Large intestine (tissue), 3 donors: ENCODE data around the gene RPL7L1. TPM values are rescaled to one million over a fixed set of nuclear protein-coding genes. Genes with fewer than 3 reads are reported as not detected.
A peak's percentile ranks its signal among the peaks of the same experiment; 100 is the strongest.

ENCODE experiments used
- DNase-seq, 2 donors: peaks; one replicate each; pipeline versions ENCODE4 v3.0.0 to v3.0.0-alpha.2; 2013
- H3K27ac ChIP-seq: one replicate; pipeline ENCODE4 v1.5.1; 2013; ENCODE audit warnings: low read length
- H3K27me3 ChIP-seq: 2 replicates; pipeline ENCODE4 v1.6.1; 2013; ENCODE audit warnings: low read length; ENCODE audit not compliant: control insufficient read depth, insufficient read depth
- H3K36me3 ChIP-seq: 2 replicates; pipeline ENCODE4 v1.6.1; 2013; ENCODE audit warnings: low read length; ENCODE audit not compliant: control insufficient read depth, insufficient read depth
- H3K4me1 ChIP-seq: one replicate; pipeline ENCODE4 v1.6.1; 2013; ENCODE audit warnings: low read length; ENCODE audit not compliant: control insufficient read depth, insufficient read depth
- H3K4me3 ChIP-seq: one replicate; pipeline ENCODE4 v1.5.1; 2013; ENCODE audit warnings: low read length
- H3K9me3 ChIP-seq: one replicate; pipeline ENCODE4 v1.6.1; 2013; ENCODE audit warnings: mild to moderate bottlenecking, low read depth, low read length, moderate library complexity; ENCODE audit not compliant: control insufficient read depth
- WGBS: methylation state at CpG from one replicate; pipeline ENCODE4 v1.1.5; 2013; ENCODE audit warnings: low lambda C conversion rate; ENCODE audit not compliant: insufficient coverage; 5-methylcytosine and 5-hydroxymethylcytosine counted together
- polyA plus RNA-seq: library from polyadenylated mRNA; unstranded; fragments of 120-200 nt; gene quantifications from one replicate; pipeline ENCODE4 v1.2.1, GENCODE V29; 2013

The RPL7L1 gene
- polyA plus RNA-seq, 1 donor, result 90.6 TPM

- no CpG with 5 or more reads among the region's 5 CpGs for WGBS
- no peak overlapping the region for H3K4me3 ChIP-seq
- no peaks in the 10 kb centered on the region for H3K36me3 ChIP-seq
- no peak overlapping the region for H3K27ac ChIP-seq
- H3K4me1 ChIP-seq, result peaks cover 17% of the 10 kb centered on the region
- no peaks in the 10 kb centered on the region for H3K27me3 ChIP-seq
- H3K9me3 ChIP-seq, result no peaks in the 10 kb centered on the region
- DNase-seq, result no peak
Observed at GRCh38 chr6:42907336-42907735, 27.9 kb downstream of the RPL7L1 start.

GRCh38 chr6:42909835-42910234 lies 30.4 kb downstream of the RPL7L1 start:
- Histone ChIP-seq H3K9me3 (no peaks in the 10 kb centered on the region), H3K36me3 (no peaks in the 10 kb centered on the region), H3K4me3 (no peak overlapping the region), H3K27ac (no peak overlapping the region), H3K4me1 (no peaks in the 10 kb centered on the region), H3K27me3 (no peaks in the 10 kb centered on the region)
- WGBS, result 100% methylated on average over 1 of the region's 10 CpGs
- no peak for DNase-seq

- H3K4me3 ChIP-seq, result peak overlapping the region; percentile 38
- no peaks in the 10 kb centered on the region for H3K27me3 ChIP-seq
- no peaks in the 10 kb centered on the region for H3K4me1 ChIP-seq
- H3K27ac ChIP-seq, result peak overlapping the region; percentile 54
- H3K9me3 ChIP-seq, result no peaks in the 10 kb centered on the region
- WGBS, result no CpG with 5 or more reads among the region's 49 CpGs
- peak; percentile 37 to 65 for DNase-seq
- H3K36me3 ChIP-seq, result no peaks in the 10 kb centered on the region
Observed at GRCh38 chr6:42911171-42912021, 32.0 kb downstream of the RPL7L1 start.

GRCh38 chr6:42914546-42914945 lies 35.1 kb downstream of the RPL7L1 start:
- Histone ChIP-seq H3K27me3 (no peaks in the 10 kb centered on the region), H3K36me3 (no peaks in the 10 kb centered on the region), H3K4me3 (no peak overlapping the region), H3K4me1 (no peaks in the 10 kb centered on the region), H3K27ac (no peak overlapping the region), H3K9me3 (no peaks in the 10 kb centered on the region)
- WGBS, result 73% methylated on average over 2 of the region's 4 CpGs
- DNase-seq, result no peak

- H3K36me3 ChIP-seq, result no peaks in the 10 kb centered on the region
- DNase-seq, result no peak
- no peak within 1 kb of the TSS for H3K27ac ChIP-seq
- H3K4me1 ChIP-seq, result no peaks in the 10 kb centered on the region
- H3K27me3 ChIP-seq, result no peaks in the 10 kb centered on the region
- no peak within 1 kb of the TSS for H3K4me3 ChIP-seq
- no CpG with 5 or more reads among the region's 10 CpGs for WGBS
- no peaks in the 10 kb centered on the region for H3K9me3 ChIP-seq
Observed at GRCh38 chr6:42915732-42916131, 36.3 kb downstream of the RPL7L1 start, which contains the start of gene PTCRA. TSS of gene PTCRA (plus strand) at chr6:42916053. CDS start at chr6:42916070, 17 bp downstream.

- Histone ChIP-seq H3K27me3 (no peaks in the 10 kb centered on the region), H3K27ac (no peak overlapping the region), H3K9me3 (no peaks in the 10 kb centered on the region), H3K4me1 (no peaks in the 10 kb centered on the region), H3K36me3 (no peaks in the 10 kb centered on the region), H3K4me3 (no peak overlapping the region)
- DNase-seq, result no peak
- WGBS, result no CpG with 5 or more reads among the region's 1 CpG
Observed at GRCh38 chr6:42916288-42916687, 36.9 kb downstream of the RPL7L1 start.

GRCh38 chr6:42921801-42922200 lies 42.4 kb downstream of the RPL7L1 start:
- Histone ChIP-seq H3K4me1 (no peaks in the 10 kb centered on the region), H3K4me3 (no peak overlapping the region), H3K27ac (no peak overlapping the region), H3K27me3 (peaks cover 6% of the 10 kb centered on the region), H3K36me3 (no peaks in the 10 kb centered on the region), H3K9me3 (no peaks in the 10 kb centered on the region)
- DNase-seq, result no peak
- 80% methylated on average over 4 of the region's 6 CpGs for WGBS

- no peaks in the 10 kb centered on the region for H3K9me3 ChIP-seq
- peaks cover 6% of the 10 kb centered on the region for H3K27me3 ChIP-seq
- H3K36me3 ChIP-seq, result no peaks in the 10 kb centered on the region
- H3K27ac ChIP-seq, result no peak overlapping the region
- no peaks in the 10 kb centered on the region for H3K4me1 ChIP-seq
- no peak overlapping the region for H3K4me3 ChIP-seq
- no CpG with 5 or more reads among the region's 2 CpGs for WGBS
- DNase-seq, result no peak
Observed at GRCh38 chr6:42923666-42924065, 44.2 kb downstream of the RPL7L1 start.

GRCh38 chr6:42925248-42925857 lies 45.9 kb downstream of the RPL7L1 start:
- Histone ChIP-seq H3K4me3 (no peak overlapping the region), H3K27me3 (peaks cover 6% of the 10 kb centered on the region), H3K27ac (no peak overlapping the region), H3K9me3 (no peaks in the 10 kb centered on the region), H3K4me1 (peaks cover 1% of the 10 kb centered on the region), H3K36me3 (no peaks in the 10 kb centered on the region)
- WGBS, result no CpG with 5 or more reads among the region's 23 CpGs
- no peak for DNase-seq

GRCh38 chr6:42928986-42929820 lies 49.8 kb downstream of the RPL7L1 start, which contains the start of gene CNPY3:
TSS of gene CNPY3 (plus strand) at chr6:42929480. CDS start at chr6:42929571, 91 bp downstream.
- peak within 1 kb of the TSS; percentile 67 for H3K4me3 ChIP-seq
- H3K9me3 ChIP-seq, result no peaks in the 10 kb centered on the region
- DNase-seq, result peak; percentile 96 to 98
- peaks cover 3% of the 10 kb centered on the region for H3K36me3 ChIP-seq
- H3K4me1 ChIP-seq, result peaks cover 15% of the 10 kb centered on the region
- H3K27me3 ChIP-seq, result peaks cover 6% of the 10 kb centered on the region
- no CpG with 5 or more reads among the region's 63 CpGs for WGBS
- H3K27ac ChIP-seq, result peak within 1 kb of the TSS; percentile 91
